ENCODE results near the gene ATXN1. TPM values are rescaled to one million over a fixed set of nuclear protein-coding genes. Genes with fewer than 3 reads are reported as not detected.

ATXN1 gene
- total RNA-seq, result 10.3 and 10.8 TPM in 2 replicates

GRCh38 chr6:16760516-16761470, at the start of gene ATXN1:
ATXN1 (minus strand) TSS chr6:16761460.

Measured in dermis lymphatic vessel endothelial cell (primary cell).